ENCODE data around the gene WDR26. TPM values are rescaled to one million over a fixed set of nuclear protein-coding genes. Genes with fewer than 3 reads are reported as not detected.

Gene WDR26
- total RNA-seq, 1 donor from 2014 or later: 126 TPM

- no peak overlapping the region for H3K4me3 Mint-ChIP-seq (ENCODE audit: unreplicated experiment)
- H3K9me3 Mint-ChIP-seq (ENCODE audit: unreplicated experiment): no peaks in the 10 kb centered on the region
- no peak for TF ChIP-seq CTCF (IDR thresholded peaks at IDR 0.05; ENCODE audit: unreplicated experiment)
- H3K27ac Mint-ChIP-seq (ENCODE audit: unreplicated experiment): no peak overlapping the region
- DNase-seq (ENCODE audit: low spot score): no peak
- no peaks in the 10 kb centered on the region for H3K27me3 Mint-ChIP-seq (ENCODE audit: unreplicated experiment)
- H3K4me1 Mint-ChIP-seq (ENCODE audit: unreplicated experiment): no peaks in the 10 kb centered on the region
- peaks cover 23% of the 10 kb centered on the region for H3K36me3 Mint-ChIP-seq (ENCODE audit: low read depth, unreplicated experiment)
These were observed 32.0 kb downstream of the WDR26 start for GRCh38 chr1:224402472-224403036.

- Mint-ChIP-seq H3K36me3 (ENCODE audit: low read depth, unreplicated experiment) (peaks cover 33% of the 10 kb centered on the region), H3K9me3 (ENCODE audit: unreplicated experiment) (no peaks in the 10 kb centered on the region), H3K4me1 (ENCODE audit: unreplicated experiment) (no peaks in the 10 kb centered on the region), H3K27ac (ENCODE audit: unreplicated experiment) (no peak overlapping the region), H3K4me3 (ENCODE audit: unreplicated experiment) (no peak overlapping the region), H3K27me3 (ENCODE audit: unreplicated experiment) (no peaks in the 10 kb centered on the region)
- no peak for DNase-seq (ENCODE audit: low spot score)
- TF ChIP-seq CTCF (IDR thresholded peaks at IDR 0.05; ENCODE audit: unreplicated experiment): no peak
These were observed 34.7 kb downstream of the WDR26 start for GRCh38 chr1:224399887-224400286.

- Mint-ChIP-seq H3K4me1 (ENCODE audit: unreplicated experiment) (no peaks in the 10 kb centered on the region), H3K4me3 (ENCODE audit: unreplicated experiment) (no peak overlapping the region), H3K27ac (ENCODE audit: unreplicated experiment) (no peak overlapping the region), H3K27me3 (ENCODE audit: unreplicated experiment) (peaks cover 2% of the 10 kb centered on the region), H3K9me3 (ENCODE audit: unreplicated experiment) (no peaks in the 10 kb centered on the region), H3K36me3 (ENCODE audit: low read depth, unreplicated experiment) (peaks cover 62% of the 10 kb centered on the region)
- no peak for DNase-seq (ENCODE audit: low spot score)
- no peak for TF ChIP-seq CTCF (IDR thresholded peaks at IDR 0.05; ENCODE audit: unreplicated experiment)
These were observed 41.3 kb downstream of the WDR26 start for GRCh38 chr1:224393294-224393693.

GRCh38 chr1:224392411-224393249 is 42.0 kb downstream of the WDR26 start:
- no peak overlapping the region for H3K27ac Mint-ChIP-seq (ENCODE audit: unreplicated experiment)
- H3K9me3 Mint-ChIP-seq (ENCODE audit: unreplicated experiment): no peaks in the 10 kb centered on the region
- no peaks in the 10 kb centered on the region for H3K4me1 Mint-ChIP-seq (ENCODE audit: unreplicated experiment)
- DNase-seq (ENCODE audit: low spot score): no peak
- peaks cover 2% of the 10 kb centered on the region for H3K27me3 Mint-ChIP-seq (ENCODE audit: unreplicated experiment)
- no peak overlapping the region for H3K4me3 Mint-ChIP-seq (ENCODE audit: unreplicated experiment)
- TF ChIP-seq CTCF (IDR thresholded peaks at IDR 0.05; ENCODE audit: unreplicated experiment): no peak
- peaks cover 56% of the 10 kb centered on the region for H3K36me3 Mint-ChIP-seq (ENCODE audit: low read depth, unreplicated experiment)

- H3K4me1 Mint-ChIP-seq (ENCODE audit: unreplicated experiment): no peaks in the 10 kb centered on the region
- peaks cover 2% of the 10 kb centered on the region for H3K27me3 Mint-ChIP-seq (ENCODE audit: unreplicated experiment)
- H3K9me3 Mint-ChIP-seq (ENCODE audit: unreplicated experiment): no peaks in the 10 kb centered on the region
- no peak for DNase-seq (ENCODE audit: low spot score)
- no peak overlapping the region for H3K27ac Mint-ChIP-seq (ENCODE audit: unreplicated experiment)
- TF ChIP-seq CTCF (IDR thresholded peaks at IDR 0.05; ENCODE audit: unreplicated experiment): no peak
- no peak overlapping the region for H3K4me3 Mint-ChIP-seq (ENCODE audit: unreplicated experiment)
- H3K36me3 Mint-ChIP-seq (ENCODE audit: low read depth, unreplicated experiment): peaks cover 37% of the 10 kb centered on the region
These were observed 44.1 kb downstream of the WDR26 start for GRCh38 chr1:224390517-224390916.
